Vein endothelial cell (primary cell): Measurements from ENCODE around the gene ZDHHC8. TPM values are rescaled to one million over a fixed set of nuclear protein-coding genes. Genes with fewer than 3 reads are reported as not detected.

Experiments used
- small RNA-seq: library from RNA; depleted of rRNA; stranded (forward); fragments of <200 nt; gene quantifications from one replicate; pipeline ENCODE3, GENCODE V24; 2012
- total RNA-seq: library from RNA; depleted of rRNA; stranded (reverse); fragments of >200 nt; gene quantifications from 2 replicates; pipeline ENCODE4 v1.2.3, GENCODE V29; 2012

Gene ZDHHC8
- 18.9 and 19.7 TPM in 2 replicates for total RNA-seq

GRCh38 chr22:20131597-20131858, at the start of gene ZDHHC8:
Gene ZDHHC8 (plus strand): TSS chr22:20131804. CDS start chr22:20131948, 144 bp downstream.

GRCh38 chr22:20115691-20116375, 15.8 kb upstream of the ZDHHC8 start, which contains the start of gene RANBP1:
Gene RANBP1 (plus strand): TSS chr22:20116104. CDS start chr22:20116185, 81 bp downstream.

GRCh38 chr22:20116951-20117632, 14.5 kb upstream of the ZDHHC8 start, which contains the start of gene TRMT2A:
Gene TRMT2A (minus strand): TSS chr22:20117226. CDS start chr22:20116906, 320 bp downstream.

GRCh38 chr22:20150381-20151275, 19.0 kb downstream of the ZDHHC8 start, which contains the start of gene CCDC188:
Gene CCDC188 (minus strand): TSS chr22:20151055. CDS start chr22:20150986, 69 bp downstream.

Small RNAs within 50 kb of the gene (small RNA-seq; reads per million reads assigned to genes)
- 0.19 reads per million for gene MIR6816
- gene RF00599 = not detected

Other genes starting within 250 kb of the ZDHHC8 start
- gene COMT, start 190.0 kb upstream of the ZDHHC8 start, total RNA-seq = 186 and 298 TPM in 2 replicates
- 67.8 and 124 TPM in 2 replicates for gene TXNRD2, start 190.0 kb upstream of the ZDHHC8 start, total RNA-seq
- gene ARVCF, start 115.0 kb upstream of the ZDHHC8 start, total RNA-seq = 95.7 and 108 TPM in 2 replicates
- gene TANGO2, start 110.7 kb upstream of the ZDHHC8 start, total RNA-seq = 44.8 and 51.6 TPM in 2 replicates
- gene DGCR8, start 51.6 kb upstream of the ZDHHC8 start, total RNA-seq = 36.0 and 36.3 TPM in 2 replicates
- gene RANBP1, start 15.7 kb upstream of the ZDHHC8 start, total RNA-seq = 187 and 231 TPM in 2 replicates
- gene TRMT2A, start 14.6 kb upstream of the ZDHHC8 start, total RNA-seq = 33.6 and 47.4 TPM in 2 replicates
- 8.6 and 8.8 TPM in 2 replicates for gene CCDC188, start 19.3 kb downstream of the ZDHHC8 start, total RNA-seq
- gene RTN4R, start 136.5 kb downstream of the ZDHHC8 start, total RNA-seq = 0.65 and 0.76 TPM in 2 replicates
- gene DGCR6L, start 188.3 kb downstream of the ZDHHC8 start, total RNA-seq = 42.9 and 49.0 TPM in 2 replicates